GM18907 (cell line): ENCODE data around the gene MORN4.
"Not testable (repeated sequence)": the region's sequence is repeated elsewhere in the genome, so short reads cannot be mapped to it uniquely, and the experiment has no call there.

Source experiments
- ATAC-seq: cut with Tn5 transposase; IDR thresholded peaks from one replicate; pipeline ENCODE4 v1.9.1; 2021; ENCODE audit warnings: mild to moderate bottlenecking, moderate library complexity; ENCODE audit not compliant: unreplicated experiment

Gene MORN4

GRCh38 chr10:97642471-97643159, 9.3 kb upstream of the MORN4 start:
- ATAC-seq: not testable (repeated sequence)

GRCh38 chr10:97640868-97641811, 7.8 kb upstream of the MORN4 start:
- peak; percentile 16 for ATAC-seq

- peak; percentile 98 for ATAC-seq
These were observed 7.0 kb upstream of the MORN4 start, which contains the start of gene PI4K2A for GRCh38 chr10:97640174-97640867. Gene PI4K2A (plus strand): TSS chr10:97640671. CDS start chr10:97640743, 72 bp downstream.

- not testable (repeated sequence) for ATAC-seq
These were observed 5.8 kb upstream of the MORN4 start for GRCh38 chr10:97639090-97639489.

- ATAC-seq: no peak
These were observed 2.3 kb upstream of the MORN4 start for GRCh38 chr10:97635577-97635976.

GRCh38 chr10:97633921-97634320, 621 bp upstream of the MORN4 start:
- no peak for ATAC-seq

GRCh38 chr10:97631098-97631497, 2.2 kb downstream of the MORN4 start:
- no peak for ATAC-seq

GRCh38 chr10:97629289-97629688, 4.0 kb downstream of the MORN4 start:
- ATAC-seq: no peak

- no peak for ATAC-seq
These were observed 5.1 kb downstream of the MORN4 start for GRCh38 chr10:97628228-97628627.

GRCh38 chr10:97627731-97628130, 5.6 kb downstream of the MORN4 start:
- ATAC-seq: no peak

- no peak for ATAC-seq
These were observed 10.0 kb downstream of the MORN4 start for GRCh38 chr10:97623277-97623676.

GRCh38 chr10:97618733-97619132, 14.6 kb downstream of the MORN4 start:
- no peak for ATAC-seq

- ATAC-seq: no peak
These were observed 15.0 kb downstream of the MORN4 start for GRCh38 chr10:97618285-97618684.

GRCh38 chr10:97612386-97612785, 20.9 kb downstream of the MORN4 start:
- no peak for ATAC-seq

- ATAC-seq: no peak
These were observed 21.8 kb downstream of the MORN4 start for GRCh38 chr10:97611473-97611872.

GRCh38 chr10:97608991-97609561, 24.2 kb downstream of the MORN4 start:
- ATAC-seq: no peak

- ATAC-seq: no peak
These were observed 26.1 kb downstream of the MORN4 start for GRCh38 chr10:97607095-97607636.

GRCh38 chr10:97601268-97602215, 31.8 kb downstream of the MORN4 start:
- no peak for ATAC-seq

- no peak for ATAC-seq
These were observed 32.7 kb downstream of the MORN4 start for GRCh38 chr10:97600616-97601015.

- ATAC-seq: no peak
These were observed 34.1 kb downstream of the MORN4 start for GRCh38 chr10:97599272-97599619.
